ENCODE data around the gene GBE1.

The GBE1 gene

GRCh38 chr3:81695302-81695701 is 66.1 kb downstream of the GBE1 start:
- DNase-seq, result no peak

DNA sequence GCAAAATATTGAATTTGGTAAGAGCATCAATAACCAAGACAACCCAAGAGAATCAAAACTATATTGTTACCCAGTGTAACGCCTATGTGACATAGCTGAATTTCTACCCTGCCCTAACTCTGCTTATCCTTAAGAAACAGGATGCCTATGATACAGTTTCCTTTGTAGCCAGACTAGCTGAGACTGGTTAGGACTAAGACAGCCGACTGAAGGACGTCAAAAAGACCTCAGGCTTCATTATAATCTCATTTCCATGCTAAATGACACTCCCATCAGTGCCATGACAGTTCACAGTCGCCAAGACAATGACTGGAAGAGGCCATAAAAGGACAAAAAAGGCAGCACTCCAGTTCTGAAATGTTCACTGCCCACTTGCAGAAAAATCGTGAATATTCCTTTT is 66.8 kb downstream of the GBE1 start:
- DNase-seq, result no peak

- no peak for DNase-seq
Observed at GRCh38 chr3:81692766-81693165, 68.7 kb downstream of the GBE1 start.

DNA sequence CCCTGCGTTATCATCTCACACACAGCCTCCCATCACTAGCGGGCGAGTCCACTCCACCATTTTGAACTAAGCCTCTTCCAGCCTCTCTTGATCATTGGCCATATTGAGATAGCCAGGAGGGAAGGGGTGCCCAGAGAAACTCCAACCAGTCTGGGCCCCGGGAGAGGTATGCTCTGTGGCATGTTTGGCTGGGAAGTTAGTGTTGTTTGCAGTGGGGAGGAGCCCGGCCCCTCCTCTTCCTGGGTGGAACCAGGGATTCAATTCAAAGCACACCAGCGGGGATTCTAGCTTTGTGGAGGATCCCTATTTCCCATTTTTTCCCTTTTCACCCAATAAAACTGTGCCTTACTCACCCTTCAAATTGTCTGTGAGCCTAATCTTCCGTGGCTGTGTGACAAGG is 71.8 kb downstream of the GBE1 start:
- no peak for DNase-seq

GRCh38 chr3:81684751-81685395 is 76.6 kb downstream of the GBE1 start:
- no peak for DNase-seq

GRCh38 chr3:81676706-81677456 is 84.6 kb downstream of the GBE1 start:
- no peak for DNase-seq

- DNase-seq, result no peak
Observed at GRCh38 chr3:81674690-81675089, 86.8 kb downstream of the GBE1 start.

DNA sequence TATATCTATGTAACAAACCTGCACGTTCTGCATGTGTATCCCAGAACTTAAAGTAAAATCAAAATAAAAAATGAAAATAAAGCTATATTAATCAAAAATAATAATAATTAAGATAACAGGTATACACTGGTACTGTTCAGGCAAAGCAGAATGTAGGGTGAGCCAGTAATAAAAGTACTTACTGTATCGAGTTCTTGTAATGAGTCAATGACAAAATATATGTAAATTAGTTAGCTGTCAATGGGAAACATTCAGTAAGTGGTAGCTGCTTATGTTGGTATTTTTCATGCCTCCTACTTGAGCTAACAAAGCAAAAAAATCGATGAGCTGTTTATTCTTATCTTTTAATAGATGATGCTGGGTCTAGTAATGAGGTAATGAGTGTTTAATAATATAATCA is 93.2 kb downstream of the GBE1 start:
- DNase-seq, result no peak

DNA sequence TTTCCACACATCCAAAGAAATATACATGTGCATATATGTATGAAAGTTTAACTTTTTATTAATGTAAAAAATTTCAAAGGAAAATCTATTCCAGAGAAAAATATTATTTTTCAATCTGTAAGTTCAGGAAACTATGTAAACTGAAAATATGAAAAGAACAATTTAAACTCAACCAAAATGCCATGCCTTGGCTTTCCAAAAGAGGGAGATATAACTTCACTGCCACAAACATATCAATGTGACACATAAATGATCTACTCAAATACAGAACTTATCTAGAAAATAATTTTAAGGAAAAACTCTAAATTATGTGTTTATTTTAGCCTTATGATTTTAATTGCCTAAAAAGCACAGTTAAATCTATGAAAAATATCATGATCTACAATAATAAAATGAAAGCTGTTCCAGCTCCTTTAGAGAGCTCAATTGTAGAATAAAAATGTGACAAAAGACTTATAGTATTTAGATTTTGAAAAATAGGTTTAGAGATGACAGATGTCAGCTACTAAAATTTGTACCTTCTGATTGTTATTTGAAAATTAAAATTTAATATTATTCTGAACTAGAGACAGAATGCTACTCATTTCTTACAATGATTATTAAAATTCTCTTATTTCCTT is 94.8 kb downstream of the GBE1 start:
- DNase-seq, result peak; percentile 19

- no peak for DNase-seq
Observed at GRCh38 chr3:81663114-81663513, 98.3 kb downstream of the GBE1 start.

- no peak for DNase-seq
Observed at GRCh38 chr3:81660036-81660435, 101.4 kb downstream of the GBE1 start.

DNA sequence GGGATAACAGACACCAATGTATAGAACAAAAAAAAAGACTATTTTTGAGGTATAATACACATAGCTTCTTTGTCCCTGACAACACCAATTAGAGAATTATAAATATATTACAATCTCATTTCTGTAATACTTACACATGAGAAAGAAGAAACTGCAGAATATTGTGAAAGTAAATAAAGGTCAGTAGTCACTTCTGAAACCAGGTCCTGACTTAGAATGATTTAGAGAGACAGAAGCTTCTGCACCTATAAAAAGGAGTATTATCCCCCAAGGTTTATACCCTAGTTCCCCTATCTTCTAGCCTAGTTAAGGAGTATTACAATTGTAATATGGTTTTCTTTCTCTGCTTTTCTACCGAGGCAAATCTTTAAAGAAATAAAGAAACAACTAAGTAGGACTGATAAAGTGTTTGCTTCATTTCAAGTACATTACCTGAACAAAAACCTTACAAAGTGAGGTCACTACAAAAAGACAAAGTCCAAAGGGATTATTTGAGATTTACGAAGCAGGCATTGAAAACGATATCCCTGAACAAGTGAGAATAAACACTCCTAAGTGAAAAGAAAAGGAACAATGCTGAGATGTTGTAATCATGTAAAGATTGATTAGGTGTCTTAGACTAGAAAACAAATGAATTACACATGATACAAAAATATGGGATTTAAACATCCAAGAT is 103.0 kb downstream of the GBE1 start:
- DNase-seq, result no peak

- DNase-seq, result no peak
Observed at GRCh38 chr3:81651139-81651538, 110.3 kb downstream of the GBE1 start.

- no peak for DNase-seq
Observed at GRCh38 chr3:81650187-81650586, 111.3 kb downstream of the GBE1 start.

GRCh38 chr3:81645248-81645647 is 116.2 kb downstream of the GBE1 start:
- no peak for DNase-seq

DNA sequence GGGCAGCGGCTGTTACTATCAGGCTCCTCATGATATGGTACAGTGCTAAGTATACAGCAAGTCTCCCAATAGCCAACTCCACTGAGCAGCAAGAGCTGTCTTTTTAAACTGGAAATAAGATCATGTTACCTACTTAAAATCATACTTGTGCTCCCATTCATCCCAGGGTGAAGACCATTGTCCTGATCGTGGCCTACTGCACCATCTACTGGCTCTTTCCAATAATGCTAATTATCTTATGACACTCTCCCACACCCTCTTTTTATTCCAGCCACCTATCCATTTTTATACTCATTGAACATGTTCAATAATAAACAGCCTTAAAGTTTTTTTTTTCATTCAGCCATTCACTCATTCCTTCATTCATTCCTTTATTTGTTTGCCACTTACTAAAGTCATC is 117.7 kb downstream of the GBE1 start:
- no peak for DNase-seq

- no peak for DNase-seq
Observed at GRCh38 chr3:81638480-81638879, 123.0 kb downstream of the GBE1 start.

- no peak for DNase-seq
Observed at GRCh38 chr3:81632659-81633058, 128.8 kb downstream of the GBE1 start.

DNA sequence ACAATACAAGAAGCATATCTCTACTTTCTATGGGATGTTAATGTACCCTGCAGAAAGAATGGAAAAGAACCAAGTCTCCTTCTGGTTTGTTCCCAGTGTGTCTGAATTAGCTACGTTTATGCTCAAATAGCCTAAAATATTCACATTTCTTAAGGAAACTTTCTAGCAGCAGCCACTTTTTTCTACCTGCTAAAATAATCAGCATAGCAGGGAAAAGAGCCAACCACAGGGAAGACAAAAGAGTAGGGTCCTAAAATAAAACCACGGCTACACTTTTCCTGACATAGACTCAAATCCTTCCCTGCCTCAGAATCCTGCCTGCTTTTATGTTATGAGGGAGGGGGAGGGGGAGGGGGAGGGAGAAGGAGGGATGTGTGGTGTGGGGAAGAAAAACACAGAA is 136.7 kb downstream of the GBE1 start:
- DNase-seq, result no peak

DNA sequence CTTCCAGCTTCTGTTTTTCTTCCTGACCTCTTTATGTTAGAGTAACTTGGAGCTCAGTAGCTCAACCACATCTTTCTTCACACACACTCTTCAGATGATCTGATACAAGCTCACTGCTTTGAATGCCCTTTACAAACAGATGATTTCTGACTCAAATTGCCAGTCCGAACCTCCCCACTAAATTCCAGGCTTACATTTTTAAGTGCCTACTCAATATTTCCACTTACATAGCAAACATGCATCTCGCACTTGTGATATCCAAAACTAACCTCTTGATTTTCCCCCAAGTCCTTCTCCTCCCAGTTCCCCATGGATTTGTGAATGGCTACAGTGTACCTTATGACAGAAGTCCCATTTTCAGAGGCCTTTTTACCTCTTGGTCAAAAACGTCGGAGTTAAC is 139.1 kb downstream of the GBE1 start:
- no peak for DNase-seq

DNA sequence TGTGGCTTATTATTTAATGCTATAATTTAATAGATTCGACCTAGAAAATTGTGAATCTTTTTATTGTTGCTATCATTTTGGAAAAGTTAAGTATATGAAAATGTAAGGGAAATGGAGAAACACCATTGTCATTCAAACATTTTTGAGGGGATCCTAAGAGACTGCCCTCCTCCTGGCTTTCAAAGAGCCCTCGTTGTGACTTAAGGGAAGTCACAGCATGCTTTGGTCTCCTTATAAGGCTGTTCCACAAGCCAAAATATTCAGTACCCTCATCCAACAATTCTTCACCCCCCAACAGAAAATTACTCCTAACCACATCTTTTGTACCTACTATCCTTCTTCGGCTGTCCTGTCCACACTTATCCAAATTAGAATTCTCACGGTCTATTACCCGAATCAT is 140.2 kb downstream of the GBE1 start:
- DNase-seq, result no peak

GRCh38 chr3:81620849-81621248 is 140.6 kb downstream of the GBE1 start:
- no peak for DNase-seq

DNA sequence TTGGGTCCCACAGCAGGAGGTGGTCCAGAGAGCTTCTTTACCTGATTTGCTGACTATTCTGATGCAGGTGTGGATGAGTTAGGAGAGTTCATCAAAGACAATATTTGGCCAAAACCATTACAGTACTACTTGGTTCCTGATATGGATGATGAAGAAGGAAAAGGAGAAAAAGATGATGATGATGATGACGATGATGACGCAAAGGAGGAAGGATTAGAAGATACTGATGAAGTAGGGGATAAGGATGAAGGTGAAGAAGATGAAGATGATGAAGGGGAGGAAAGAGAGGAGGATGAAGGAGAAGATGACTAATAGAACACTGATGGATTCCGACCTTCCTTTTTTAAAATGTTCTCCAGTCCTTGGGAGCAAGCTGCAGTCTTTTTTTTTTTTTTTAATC is 148.7 kb downstream of the GBE1 start:
- DNase-seq, result no peak

DNA sequence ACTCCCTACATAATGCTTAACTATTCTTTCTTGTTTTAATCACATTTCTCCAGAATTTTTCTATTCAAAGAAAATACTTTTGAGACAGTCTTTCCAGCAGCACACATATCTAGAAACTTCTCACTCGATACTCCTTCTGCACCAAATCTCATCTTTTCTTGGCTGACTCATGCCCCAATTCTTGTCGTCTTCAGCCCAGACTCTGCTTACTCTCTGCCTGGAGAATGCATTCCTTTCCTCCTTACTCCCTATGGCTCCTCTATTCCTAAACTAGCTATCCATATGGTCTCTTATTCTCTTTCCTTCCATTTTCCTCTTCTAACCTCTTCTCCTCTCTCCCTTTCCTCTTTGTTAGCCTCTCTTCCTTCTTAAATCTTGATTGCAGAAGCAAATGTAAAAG is 158.7 kb downstream of the GBE1 start:
- no peak for DNase-seq
